Heart left ventricle (tissue), 16 donors: Measurements from ENCODE around the gene HOXA3. TPM values are rescaled to one million over a fixed set of nuclear protein-coding genes. Genes with fewer than 3 reads are reported as not detected.

Experiments
- ATAC-seq, 4 donors: fragments of 200-7000 bp; cut with Tn5 transposase; one replicate each; pipeline ENCODE4 v1.9.1; 2020 to 2022; ENCODE audit warnings: moderate library complexity in 4 of 4, mild to moderate bottlenecking in 3 of 4, moderate number of reproducible peaks in 1 of 4
- DNase-seq, 5 donors: peaks; one replicate each; pipeline ENCODE4 v3.0.0-alpha.2; 2020
- H3K27ac ChIP-seq, 12 donors: fragments of 200-600 bp; sonication (generic) in 4 of 12; one replicate each; pipeline versions ENCODE4 v1.5.0 to v1.8.0; 2016 to 2022; ENCODE audit warnings: mild to moderate bottlenecking in 2 of 12
- H3K27me3 ChIP-seq, 9 donors: fragments of 200-600 bp; sonication (generic) in 2 of 9; one replicate each; pipeline versions ENCODE4 v1.5.1 to v1.8.0; 2016 to 2022; ENCODE audit warnings: mild to moderate bottlenecking in 3 of 9
- H3K36me3 ChIP-seq, 9 donors: fragments of 200-600 bp; sonication (generic) in 2 of 9; one replicate each; pipeline versions ENCODE4 v1.5.0 to v1.8.0; 2018 to 2022; ENCODE audit warnings: mild to moderate bottlenecking in 2 of 9
- H3K4me1 ChIP-seq, 12 donors: fragments of 200-600 bp; sonication (generic) in 4 of 12; one replicate each; pipeline versions ENCODE4 v1.5.0 to v1.8.0; 2016 to 2022; ENCODE audit warnings: mild to moderate bottlenecking in 3 of 12
- H3K4me3 ChIP-seq, 12 donors: fragments of 200-600 bp; sonication (generic) in 4 of 12; one replicate each; pipeline versions ENCODE4 v1.5.0 to v1.8.0; 2017 to 2022; ENCODE audit warnings: mild to moderate bottlenecking in 9 of 12, moderate library complexity in 4 of 12
- H3K9me3 ChIP-seq, 12 donors: fragments of 200-600 bp; sonication (generic) in 4 of 12; one replicate each; pipeline versions ENCODE4 v1.5.0 to v1.8.0; 2016 to 2022; ENCODE audit warnings: mild to moderate bottlenecking in 1 of 12
- POLR2A ChIP-seq, 2 donors: fragments of 450-650 bp; IDR thresholded peaks; one replicate each; pipeline ENCODE4 v1.6.1; 2017; ENCODE audit warnings: antibody characterized with exemption in 2 of 2, mild to moderate bottlenecking in 2 of 2, moderate library complexity in 2 of 2
- WGBS, 4 donors: extraction: QIAGEN DNeasy Blood & Tissue Kit in 2 of 4; methylation state at CpG; one replicate each; pipeline versions ENCODE4 v1.1.5 to v1.1.7; 2013 to 2018; 5-methylcytosine and 5-hydroxymethylcytosine counted together
- intact Hi-C, 10 donors: fragments of 100-400 bp; cut with DNase I; formaldehyde crosslinking; loops; one replicate each; pipeline versions ENCODE4 v1.11.1 to v1.14.2; 2022
- polyA plus RNA-seq, 2 donors: library from polyadenylated mRNA; stranded (reverse); fragments of 200-250 nt; gene quantifications; one replicate each; pipeline ENCODE4 v1.2.3, GENCODE V29; 2013
- total RNA-seq, 9 donors: library from RNA; depleted of rRNA in 2 of 9; stranded (reverse); fragments of >200 nt in 2 of 9; fragmentation: NEBNext Ultra II Directional in 3 of 9; extraction: Animal tissue kit (Norgen Biotek cat#: 25700) in 3 of 9; gene quantifications; one replicate each; pipeline versions ENCODE4 v1.1.0 to v1.2.4, GENCODE V29; 2016 to 2023
- TF ChIP-seq, protein P1 (sequence below), 12 donors: fragments of 200-600 bp; sonication (generic) in 4 of 12; IDR thresholded peaks; one replicate each; pipeline versions ENCODE4 v1.5.0 to v1.8.0; 2018 to 2022; ENCODE audit warnings: antibody characterized with exemption in 12 of 12, mild to moderate bottlenecking in 5 of 12
- donor health status: ischemic (EF 13 %, LVEDD 7.1; RV severe dilation, severe dysfunction).
- donor health status: healthy with polysubstance abuse.
- donor health status: DM: no; HTN: yes; CAD: no.
- donor health status: DM: no; HTN: no; CAD: no.
- donor health status: ischemic (EF 25% LVEDD 6.9; RV normal size, moderate dysfunction).
- donor health status: ischemic (EF 25% LVEDD 5.7; RV mildly dilated, moderate dysfunction).
- donor health status: healthy.
- donor health status: DM: yes; HTN: yes; CAD: no.
- donor health status: ischemic (EF 35%, LVEDD 5.7; RV mildly dilated, moderate dysfunction).
- donor health status: nonischemic (EF 11% LVEDD 7.7; RV severe dilation, severe dysfunction).
- donor health status: DM: yes; HTN: yes; CAD: no.
- donor health status: PGD.
- donor health status: ischemic (EF 29% LVEDD 5.4; RV normal size, mild dysfunction).
- donor health status: nonischemic (EF 23%, LVEDD 6.1; RV moderate dilation, normal function).

The HOXA3 gene
- total and polyA plus RNA-seq, 11 donors: 0.07 to 3.1 (median 0.64) TPM; not detected in 2

DNA sequence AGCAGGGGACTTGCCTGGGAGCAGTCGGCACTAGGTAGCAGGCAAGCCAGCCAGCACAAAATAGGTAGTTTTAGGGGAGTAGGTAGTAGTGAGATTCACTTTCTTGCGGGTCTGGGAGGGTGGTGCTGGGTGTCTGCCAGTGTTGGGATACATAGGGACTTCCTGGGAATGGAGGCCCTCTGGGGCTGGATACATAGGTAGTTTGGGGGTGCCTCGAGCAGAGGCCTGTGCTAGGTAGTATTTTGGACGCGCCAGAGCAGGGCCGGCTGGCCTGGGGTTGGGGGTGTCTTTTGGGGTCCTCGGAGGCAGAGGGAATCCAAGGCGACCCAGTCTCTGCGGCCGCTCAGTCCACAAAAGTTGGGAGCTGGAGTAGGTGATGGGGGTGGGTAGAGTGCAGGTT is 2.0 kb upstream of the HOXA3 start:
- DNase-seq (peak in 1 of 5 donors; percentile 48), ATAC-seq (no peak)
- intact Hi-C loops: loop anchor here in 5 of 10 donors (10.0 kb wide), 3 partner anchors 1070 to 1290 kb away; no protein-coding TSS in a partner anchor
- TF ChIP-seq, protein P1, sequence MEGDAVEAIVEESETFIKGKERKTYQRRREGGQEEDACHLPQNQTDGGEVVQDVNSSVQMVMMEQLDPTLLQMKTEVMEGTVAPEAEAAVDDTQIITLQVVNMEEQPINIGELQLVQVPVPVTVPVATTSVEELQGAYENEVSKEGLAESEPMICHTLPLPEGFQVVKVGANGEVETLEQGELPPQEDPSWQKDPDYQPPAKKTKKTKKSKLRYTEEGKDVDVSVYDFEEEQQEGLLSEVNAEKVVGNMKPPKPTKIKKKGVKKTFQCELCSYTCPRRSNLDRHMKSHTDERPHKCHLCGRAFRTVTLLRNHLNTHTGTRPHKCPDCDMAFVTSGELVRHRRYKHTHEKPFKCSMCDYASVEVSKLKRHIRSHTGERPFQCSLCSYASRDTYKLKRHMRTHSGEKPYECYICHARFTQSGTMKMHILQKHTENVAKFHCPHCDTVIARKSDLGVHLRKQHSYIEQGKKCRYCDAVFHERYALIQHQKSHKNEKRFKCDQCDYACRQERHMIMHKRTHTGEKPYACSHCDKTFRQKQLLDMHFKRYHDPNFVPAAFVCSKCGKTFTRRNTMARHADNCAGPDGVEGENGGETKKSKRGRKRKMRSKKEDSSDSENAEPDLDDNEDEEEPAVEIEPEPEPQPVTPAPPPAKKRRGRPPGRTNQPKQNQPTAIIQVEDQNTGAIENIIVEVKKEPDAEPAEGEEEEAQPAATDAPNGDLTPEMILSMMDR (IDR thresholded peaks at IDR 0.05): no peak
- TF ChIP-seq POLR2A (IDR thresholded peaks at IDR 0.05): no peak
- 14 to 22% (median 21%) methylated on average over 10 of the region's 10 CpGs for WGBS, 4 donors
- Histone ChIP-seq H3K4me1 (peaks cover 3 to 58% (median 21%) of the 10 kb centered on the region in 12 donors), H3K9me3 (no peaks in the 10 kb centered on the region), H3K27me3 (peaks cover 88 to 100% (median 99%) of the 10 kb centered on the region in 9 donors), H3K4me3 (peak overlapping the region in 1 of 12 donors; percentile 15), H3K36me3 (no peaks in the 10 kb centered on the region), H3K27ac (no peak overlapping the region)

DNA sequence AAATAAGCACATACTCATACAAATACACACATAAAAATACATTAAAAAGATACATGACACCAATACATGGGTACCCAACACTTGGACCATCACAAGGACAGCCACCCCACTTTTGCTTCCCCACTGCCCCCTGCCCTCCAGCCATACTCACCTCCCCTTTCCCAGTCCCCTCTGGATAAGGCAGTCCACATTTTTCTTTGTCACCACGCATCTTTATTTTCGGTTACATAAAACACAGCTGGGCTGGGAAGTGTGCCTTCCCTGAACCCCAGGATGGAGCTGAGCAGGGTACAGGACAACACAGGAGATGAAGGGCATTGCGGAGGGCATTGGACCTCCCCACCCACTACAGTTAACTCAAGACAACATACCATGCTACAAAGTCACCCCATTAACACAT is 1.1 kb upstream of the HOXA3 start:
- intact Hi-C loops: loop anchor here in 5 of 10 donors (10.0 kb wide), 3 partner anchors 1069 to 1289 kb away; no protein-coding TSS in a partner anchor
- H3K4me3 ChIP-seq: no peak overlapping the region
- peaks cover 3 to 55% (median 21%) of the 10 kb centered on the region in 12 donors for H3K4me1 ChIP-seq
- DNase-seq (no peak), ATAC-seq (no peak)
- no peaks in the 10 kb centered on the region for H3K9me3 ChIP-seq
- no peak overlapping the region for H3K27ac ChIP-seq
- no peaks in the 10 kb centered on the region for H3K36me3 ChIP-seq
- TF ChIP-seq, protein P1 (IDR thresholded peaks at IDR 0.05): no peak
- no peak for TF ChIP-seq POLR2A (IDR thresholded peaks at IDR 0.05)
- WGBS, 4 donors: 22 to 31% (median 27%) methylated on average over 3 of the region's 3 CpGs
- peaks cover 88 to 100% (median 99%) of the 10 kb centered on the region in 9 donors for H3K27me3 ChIP-seq

DNA sequence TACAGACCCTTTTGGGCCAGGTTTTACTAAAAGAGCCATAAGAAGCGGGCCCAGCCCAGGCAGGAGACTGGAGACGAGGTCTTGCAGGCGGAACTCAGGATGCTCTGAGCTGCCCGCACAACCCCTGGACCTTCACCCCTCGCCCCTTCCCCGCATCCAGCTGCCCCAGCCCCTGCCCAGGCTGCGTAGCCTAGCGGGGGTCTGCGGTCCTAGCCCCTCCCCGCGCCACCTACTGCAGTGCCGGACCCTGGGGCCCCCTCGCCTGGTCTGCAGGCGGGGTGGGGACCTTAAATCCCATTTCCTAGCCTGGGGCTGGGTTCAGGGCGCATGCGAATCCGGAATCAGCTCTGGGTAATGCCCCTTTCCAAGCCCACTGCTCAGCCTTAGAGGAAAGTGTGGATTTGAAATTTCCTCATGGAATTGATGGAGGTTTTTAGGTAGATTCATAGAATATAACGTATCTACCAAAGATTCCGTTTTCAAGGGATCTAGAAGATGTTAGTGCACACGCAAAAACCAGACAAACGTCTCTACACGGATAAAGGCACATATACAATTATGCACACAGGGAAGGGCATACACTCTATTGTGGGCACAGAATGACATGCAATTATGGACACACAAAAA is 546 bp upstream of the HOXA3 start:
- DNase-seq (peak in 2 of 5 donors; percentile 10 to 48), ATAC-seq (no peak)
- TF ChIP-seq, protein P1 (IDR thresholded peaks at IDR 0.05): no peak
- TF ChIP-seq POLR2A (IDR thresholded peaks at IDR 0.05): no peak
- H3K9me3 ChIP-seq: no peaks in the 10 kb centered on the region
- H3K27me3 ChIP-seq: peaks cover 87 to 100% (median 99%) of the 10 kb centered on the region in 9 donors
- H3K4me1 ChIP-seq: peaks cover 3 to 59% (median 23%) of the 10 kb centered on the region in 12 donors
- 10 to 20% (median 11%) methylated on average over 12 to 22 of the region's 22 CpGs for WGBS, 4 donors
- intact Hi-C loops: loop anchor here in 5 of 10 donors (10.0 kb wide), 3 partner anchors 1068 to 1288 kb away; no protein-coding TSS in a partner anchor
- H3K27ac ChIP-seq: peak overlapping the region in 1 of 12 donors; percentile 92
- peak overlapping the region in 1 of 12 donors; percentile 9 for H3K4me3 ChIP-seq
- H3K36me3 ChIP-seq: no peaks in the 10 kb centered on the region

DNA sequence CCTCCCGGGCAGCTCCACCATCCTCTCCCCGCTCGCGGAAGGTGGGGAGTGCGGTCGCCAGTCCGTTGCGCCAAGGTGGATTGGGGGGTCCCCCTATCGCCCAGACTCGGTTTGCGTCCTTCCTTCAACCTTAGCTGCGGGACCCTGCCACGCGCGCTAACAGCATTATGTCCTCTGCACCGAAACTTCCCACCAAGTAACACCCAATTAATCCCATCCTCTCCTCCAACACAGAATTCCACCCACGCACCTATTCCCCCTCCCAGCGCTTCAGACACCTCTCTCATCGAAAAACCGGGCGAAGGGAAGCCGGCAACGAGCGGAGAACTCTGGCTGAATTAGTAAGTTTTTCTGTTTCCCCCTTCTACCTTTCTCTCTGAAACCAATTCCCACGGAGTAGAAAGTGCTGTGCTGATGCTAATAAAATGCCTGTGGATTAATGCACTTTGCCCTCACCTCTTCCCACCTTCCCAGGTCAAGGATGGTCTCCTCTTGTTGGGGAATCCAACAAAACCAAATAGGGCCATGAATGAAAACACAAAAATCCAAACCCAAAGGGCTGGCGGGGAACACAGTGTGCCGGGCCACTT is 947 bp downstream of the HOXA3 start:
- no peak for ATAC-seq
- Histone ChIP-seq H3K4me1 (peaks cover 3 to 66% (median 27%) of the 10 kb centered on the region in 12 donors), H3K4me3 (peak overlapping the region in 11 of 12 donors; percentile 1 to 39 (median 33)), H3K9me3 (no peaks in the 10 kb centered on the region), H3K27ac (peak overlapping the region in 1 of 12 donors; percentile 92), H3K36me3 (no peaks in the 10 kb centered on the region), H3K27me3 (peaks cover 91 to 100% (median 99%) of the 10 kb centered on the region in 9 donors)
- peak in 3 of 5 donors; percentile 4 to 54 (median 15) for DNase-seq
- TF ChIP-seq POLR2A (IDR thresholded peaks at IDR 0.05): no peak
- TF ChIP-seq, protein P1 (IDR thresholded peaks at IDR 0.05): no peak
- WGBS, 4 donors: 3 to 6% (median 5%) methylated on average over 25 to 27 of the region's 27 CpGs
- intact Hi-C loops: loop anchor here in 5 of 10 donors (10.0 kb wide), 3 partner anchors 1067 to 1287 kb away; no protein-coding TSS in a partner anchor
